Measurements from ENCODE around the gene RFTN1.

Gene RFTN1

DNA sequence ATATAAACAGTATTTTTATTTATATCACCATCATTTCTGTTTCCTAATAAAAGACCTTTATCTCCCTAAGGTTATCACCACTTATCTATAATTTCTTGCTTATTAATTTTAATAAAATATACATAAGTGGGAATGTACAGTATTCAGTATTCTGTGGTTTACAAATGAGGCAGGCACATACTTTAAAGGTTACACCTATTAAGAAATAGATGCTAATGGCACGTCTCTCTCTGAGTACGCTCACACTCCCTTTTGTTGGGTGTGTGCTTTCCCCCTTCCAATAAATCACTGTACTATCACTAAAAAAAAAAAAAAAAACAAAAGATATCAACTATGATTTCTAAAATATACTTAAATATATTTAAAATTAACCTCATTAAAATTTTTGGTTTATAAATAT is 239.6 kb downstream of the RFTN1 start:
- TF ChIP-seq, protein P1, sequence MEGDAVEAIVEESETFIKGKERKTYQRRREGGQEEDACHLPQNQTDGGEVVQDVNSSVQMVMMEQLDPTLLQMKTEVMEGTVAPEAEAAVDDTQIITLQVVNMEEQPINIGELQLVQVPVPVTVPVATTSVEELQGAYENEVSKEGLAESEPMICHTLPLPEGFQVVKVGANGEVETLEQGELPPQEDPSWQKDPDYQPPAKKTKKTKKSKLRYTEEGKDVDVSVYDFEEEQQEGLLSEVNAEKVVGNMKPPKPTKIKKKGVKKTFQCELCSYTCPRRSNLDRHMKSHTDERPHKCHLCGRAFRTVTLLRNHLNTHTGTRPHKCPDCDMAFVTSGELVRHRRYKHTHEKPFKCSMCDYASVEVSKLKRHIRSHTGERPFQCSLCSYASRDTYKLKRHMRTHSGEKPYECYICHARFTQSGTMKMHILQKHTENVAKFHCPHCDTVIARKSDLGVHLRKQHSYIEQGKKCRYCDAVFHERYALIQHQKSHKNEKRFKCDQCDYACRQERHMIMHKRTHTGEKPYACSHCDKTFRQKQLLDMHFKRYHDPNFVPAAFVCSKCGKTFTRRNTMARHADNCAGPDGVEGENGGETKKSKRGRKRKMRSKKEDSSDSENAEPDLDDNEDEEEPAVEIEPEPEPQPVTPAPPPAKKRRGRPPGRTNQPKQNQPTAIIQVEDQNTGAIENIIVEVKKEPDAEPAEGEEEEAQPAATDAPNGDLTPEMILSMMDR (IDR thresholded peaks at IDR 0.05; ENCODE audit: borderline replicate concordance, insufficient read depth, low read depth, low read length), result no peak
- no peak overlapping the region for H3K4me3 ChIP-seq (ENCODE audit: low read depth, low read length)

DNA sequence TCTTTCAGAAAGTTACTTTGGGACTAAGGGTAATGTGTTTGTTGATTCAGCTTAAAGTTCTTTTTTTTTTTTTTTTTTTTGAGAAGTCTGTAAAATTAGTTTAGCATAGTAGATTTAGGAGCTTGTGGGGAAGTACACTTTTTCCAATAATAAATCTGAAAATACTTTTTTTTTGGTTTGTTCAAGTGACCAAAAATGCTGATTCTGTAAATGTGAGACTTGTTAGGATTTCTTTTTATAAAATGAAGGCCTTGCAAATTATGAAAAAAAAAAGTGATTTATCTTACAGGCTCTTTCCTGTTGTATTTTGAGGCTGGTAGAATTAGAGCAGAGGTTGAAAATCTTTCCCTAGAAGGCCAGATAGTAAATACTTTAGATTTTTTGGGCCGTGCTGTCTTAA is 240.9 kb downstream of the RFTN1 start:
- H3K4me3 ChIP-seq (ENCODE audit: low read depth, low read length), result no peak overlapping the region
- TF ChIP-seq, protein P1 (IDR thresholded peaks at IDR 0.05; ENCODE audit: borderline replicate concordance, insufficient read depth, low read depth, low read length), result no peak

DNA sequence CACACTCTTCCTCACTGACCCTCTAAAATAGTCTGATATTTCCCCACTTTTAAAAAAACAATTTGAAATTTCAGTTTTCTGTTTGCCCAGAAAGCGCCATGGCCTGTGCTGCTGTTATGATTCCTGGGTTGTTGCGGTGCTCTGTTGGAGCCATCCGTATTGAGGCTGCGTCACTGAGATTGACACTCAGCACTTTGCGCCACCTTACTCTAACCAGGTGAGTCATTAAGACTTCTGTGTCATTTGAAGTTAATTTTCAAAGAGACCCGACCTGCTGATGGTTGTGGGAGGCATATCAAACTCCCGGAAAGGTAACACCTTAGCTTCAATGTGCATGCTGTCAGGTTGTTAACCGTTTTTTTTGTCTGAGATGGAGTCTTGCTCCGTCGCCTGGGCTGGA is 242.6 kb downstream of the RFTN1 start:
- TF ChIP-seq, protein P1 (IDR thresholded peaks at IDR 0.05; ENCODE audit: borderline replicate concordance, insufficient read depth, low read depth, low read length), result no peak
- no peak overlapping the region for H3K4me3 ChIP-seq (ENCODE audit: low read depth, low read length)

DNA sequence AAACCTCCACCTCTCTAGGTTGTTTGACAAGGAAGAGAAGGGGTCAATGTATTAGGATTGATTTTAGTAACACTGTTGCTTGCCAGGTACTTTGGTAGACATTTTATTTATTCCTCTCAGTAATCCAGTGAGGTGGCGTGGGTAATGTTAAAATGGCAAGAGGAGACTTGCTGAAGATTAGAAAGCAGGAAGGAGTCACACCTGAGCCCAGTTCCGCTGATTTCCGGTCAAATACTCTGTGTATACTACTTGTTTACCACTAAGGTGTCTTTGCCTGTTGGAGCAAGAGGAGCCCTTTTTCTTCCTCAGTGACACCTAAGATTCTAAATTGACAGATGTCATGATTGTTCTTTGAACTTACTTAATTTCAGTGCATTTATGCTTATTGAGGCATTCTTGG is 246.8 kb downstream of the RFTN1 start:
- H3K4me3 ChIP-seq (ENCODE audit: low read depth, low read length), result no peak overlapping the region
- TF ChIP-seq, protein P1 (IDR thresholded peaks at IDR 0.05; ENCODE audit: borderline replicate concordance, insufficient read depth, low read depth, low read length), result no peak
